BE2C (cell line): Measurements from ENCODE around the gene EXOC6B.
A peak's percentile ranks its signal among the peaks of the same experiment; 100 is the strongest.

Source experiments
- DNase-seq: peaks from one replicate; pipeline ENCODE4 v3.0.0-alpha.2; 2020
- H3K27me3 ChIP-seq: fragments of 250-450 bp; sonication (Bioruptor Pico); 2 replicates; pipeline ENCODE4 v1.5.1; 2020; ENCODE audit warnings: mild to moderate bottlenecking
- H3K36me3 ChIP-seq: fragments of 250-450 bp; sonication (Bioruptor Pico); 2 replicates; pipeline ENCODE4 v1.5.1; 2020; ENCODE audit warnings: mild to moderate bottlenecking
- H3K4me1 ChIP-seq: fragments of 250-450 bp; sonication (Bioruptor Pico); 2 replicates; pipeline ENCODE4 v1.5.1; 2020
- H3K4me3 ChIP-seq: 2 replicates; pipeline ENCODE4 v1.5.1; 2011; ENCODE audit warnings: low read depth, low read length
- H3K9me3 ChIP-seq: fragments of 250-450 bp; sonication (Bioruptor Pico); 2 replicates; pipeline ENCODE4 v1.5.1; 2020
- CTCF ChIP-seq: IDR thresholded peaks from 2 replicates; pipeline ENCODE4 v1.5.1; 2012; ENCODE audit warnings: mild to moderate bottlenecking, low read depth, low read length

EXOC6B gene

GRCh38 chr2:72330652-72331051 lies 495.2 kb downstream of the EXOC6B start:
- no peaks in the 10 kb centered on the region for H3K27me3 ChIP-seq
- H3K4me3 ChIP-seq: no peak overlapping the region
- no peaks in the 10 kb centered on the region for H3K4me1 ChIP-seq
- H3K9me3 ChIP-seq: no peaks in the 10 kb centered on the region
- DNase-seq: no peak
- no peak for TF ChIP-seq CTCF
- no peaks in the 10 kb centered on the region for H3K36me3 ChIP-seq

- H3K4me1 ChIP-seq: no peaks in the 10 kb centered on the region
- H3K27me3 ChIP-seq: no peaks in the 10 kb centered on the region
- no peaks in the 10 kb centered on the region for H3K36me3 ChIP-seq
- H3K4me3 ChIP-seq: no peak overlapping the region
- no peak for DNase-seq
- TF ChIP-seq CTCF: no peak
- no peaks in the 10 kb centered on the region for H3K9me3 ChIP-seq
Observed at GRCh38 chr2:72326759-72327158, 499.1 kb downstream of the EXOC6B start.

- TF ChIP-seq CTCF: peak; percentile 63
- Histone ChIP-seq H3K27me3 (no peaks in the 10 kb centered on the region), H3K36me3 (no peaks in the 10 kb centered on the region), H3K4me3 (no peak overlapping the region), H3K4me1 (no peaks in the 10 kb centered on the region), H3K9me3 (no peaks in the 10 kb centered on the region)
- DNase-seq: peak; percentile 6
Observed at GRCh38 chr2:72325592-72326422, 500.0 kb downstream of the EXOC6B start.

GRCh38 chr2:72316774-72317173 lies 509.1 kb downstream of the EXOC6B start:
- Histone ChIP-seq H3K9me3 (no peaks in the 10 kb centered on the region), H3K4me1 (no peaks in the 10 kb centered on the region), H3K4me3 (no peak overlapping the region), H3K36me3 (no peaks in the 10 kb centered on the region), H3K27me3 (no peaks in the 10 kb centered on the region)
- no peak for TF ChIP-seq CTCF
- DNase-seq: no peak

GRCh38 chr2:72300147-72300684 lies 525.6 kb downstream of the EXOC6B start:
- H3K4me1 ChIP-seq: no peaks in the 10 kb centered on the region
- no peak for DNase-seq
- no peak for TF ChIP-seq CTCF
- no peak overlapping the region for H3K4me3 ChIP-seq
- H3K9me3 ChIP-seq: no peaks in the 10 kb centered on the region
- H3K36me3 ChIP-seq: no peaks in the 10 kb centered on the region
- H3K27me3 ChIP-seq: no peaks in the 10 kb centered on the region

GRCh38 chr2:72293620-72294019 lies 532.2 kb downstream of the EXOC6B start:
- DNase-seq: no peak
- H3K27me3 ChIP-seq: no peaks in the 10 kb centered on the region

More at GRCh38 chr2:72293620-72294019, 532.2 kb downstream of the EXOC6B start:
- Histone ChIP-seq H3K4me3 (no peak overlapping the region), H3K36me3 (no peaks in the 10 kb centered on the region), H3K9me3 (no peaks in the 10 kb centered on the region), H3K4me1 (no peaks in the 10 kb centered on the region)
- no peak for TF ChIP-seq CTCF
